Measurements from ENCODE around the gene IRAK3. TPM values are rescaled to one million over a fixed set of nuclear protein-coding genes. Genes with fewer than 3 reads are reported as not detected.

The IRAK3 gene
- polyA plus RNA-seq, 1 donor from 2014 or later, result 0.31 TPM

GRCh38 chr12:66187036-66187435, 2.0 kb upstream of the IRAK3 start:
- no peak overlapping the region for H3K9ac ChIP-seq (ENCODE audit: low read length)
- H2AFZ ChIP-seq (ENCODE audit: low read depth, low read length), result no peak overlapping the region
- no peaks in the 10 kb centered on the region for H4K20me1 ChIP-seq (ENCODE audit: insufficient read depth)
- H3K4me3 ChIP-seq (ENCODE audit: low read length), result no peak overlapping the region
- H3K9me3 ChIP-seq (ENCODE audit: low read length), result peaks cover 5% of the 10 kb centered on the region
- no peak overlapping the region for H3K4me2 ChIP-seq (ENCODE audit: low read length)
- peaks cover 37% of the 10 kb centered on the region for H3K27me3 ChIP-seq (ENCODE audit: insufficient read depth, low read depth, low read length)
- H3K36me3 ChIP-seq (ENCODE audit: insufficient read depth, low read length), result no peaks in the 10 kb centered on the region
- H3K9me2 ChIP-seq (ENCODE audit: insufficient read depth, low read length), result no peaks in the 10 kb centered on the region
- H3K27ac ChIP-seq (ENCODE audit: low read length), result no peak overlapping the region
- H3K79me2 ChIP-seq (replicated peaks; ENCODE audit: insufficient read depth, low read length), result no peaks in the 10 kb centered on the region
- H3F3A ChIP-seq (ENCODE audit: insufficient read depth, low read length, poor library complexity, severe bottlenecking), result no peaks in the 10 kb centered on the region
- no peak for TF ChIP-seq EP300 (conservative IDR thresholded peaks at IDR 0.05; ENCODE audit: poor library complexity, severe bottlenecking)
- TF ChIP-seq TAF1 (IDR thresholded peaks at IDR 0.05; ENCODE audit: low read depth), result no peak
- TF ChIP-seq SMC3 (conservative IDR thresholded peaks at IDR 0.05; ENCODE audit: poor library complexity), result no peak
- no peak for TF ChIP-seq MXI1 (conservative IDR thresholded peaks at IDR 0.05; ENCODE audit: poor library complexity, severe bottlenecking)
- TF ChIP-seq POLR2AphosphoS5 (IDR thresholded peaks at IDR 0.05), result no peak
- TF ChIP-seq, protein P1, sequence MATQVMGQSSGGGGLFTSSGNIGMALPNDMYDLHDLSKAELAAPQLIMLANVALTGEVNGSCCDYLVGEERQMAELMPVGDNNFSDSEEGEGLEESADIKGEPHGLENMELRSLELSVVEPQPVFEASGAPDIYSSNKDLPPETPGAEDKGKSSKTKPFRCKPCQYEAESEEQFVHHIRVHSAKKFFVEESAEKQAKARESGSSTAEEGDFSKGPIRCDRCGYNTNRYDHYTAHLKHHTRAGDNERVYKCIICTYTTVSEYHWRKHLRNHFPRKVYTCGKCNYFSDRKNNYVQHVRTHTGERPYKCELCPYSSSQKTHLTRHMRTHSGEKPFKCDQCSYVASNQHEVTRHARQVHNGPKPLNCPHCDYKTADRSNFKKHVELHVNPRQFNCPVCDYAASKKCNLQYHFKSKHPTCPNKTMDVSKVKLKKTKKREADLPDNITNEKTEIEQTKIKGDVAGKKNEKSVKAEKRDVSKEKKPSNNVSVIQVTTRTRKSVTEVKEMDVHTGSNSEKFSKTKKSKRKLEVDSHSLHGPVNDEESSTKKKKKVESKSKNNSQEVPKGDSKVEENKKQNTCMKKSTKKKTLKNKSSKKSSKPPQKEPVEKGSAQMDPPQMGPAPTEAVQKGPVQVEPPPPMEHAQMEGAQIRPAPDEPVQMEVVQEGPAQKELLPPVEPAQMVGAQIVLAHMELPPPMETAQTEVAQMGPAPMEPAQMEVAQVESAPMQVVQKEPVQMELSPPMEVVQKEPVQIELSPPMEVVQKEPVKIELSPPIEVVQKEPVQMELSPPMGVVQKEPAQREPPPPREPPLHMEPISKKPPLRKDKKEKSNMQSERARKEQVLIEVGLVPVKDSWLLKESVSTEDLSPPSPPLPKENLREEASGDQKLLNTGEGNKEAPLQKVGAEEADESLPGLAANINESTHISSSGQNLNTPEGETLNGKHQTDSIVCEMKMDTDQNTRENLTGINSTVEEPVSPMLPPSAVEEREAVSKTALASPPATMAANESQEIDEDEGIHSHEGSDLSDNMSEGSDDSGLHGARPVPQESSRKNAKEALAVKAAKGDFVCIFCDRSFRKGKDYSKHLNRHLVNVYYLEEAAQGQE (IDR thresholded peaks at IDR 0.05; ENCODE audit: borderline replicate concordance), result no peak

- TF ChIP-seq EZH2 (IDR thresholded peaks at IDR 0.05; ENCODE audit: borderline replicate concordance, insufficient read depth, low read length, poor library complexity, severe bottlenecking), result no peak
- TF ChIP-seq TAF1 (IDR thresholded peaks at IDR 0.05; ENCODE audit: low read depth), result no peak
- TF ChIP-seq MXI1 (conservative IDR thresholded peaks at IDR 0.05; ENCODE audit: poor library complexity, severe bottlenecking), result no peak
- TF ChIP-seq EP300 (conservative IDR thresholded peaks at IDR 0.05; ENCODE audit: poor library complexity, severe bottlenecking), result no peak
- no peak for TF ChIP-seq SMC3 (conservative IDR thresholded peaks at IDR 0.05; ENCODE audit: poor library complexity)
- TF ChIP-seq, protein P1 (IDR thresholded peaks at IDR 0.05; ENCODE audit: borderline replicate concordance), result no peak
- TF ChIP-seq RAD21 (conservative IDR thresholded peaks at IDR 0.05), result no peak
- TF ChIP-seq, protein P2, sequence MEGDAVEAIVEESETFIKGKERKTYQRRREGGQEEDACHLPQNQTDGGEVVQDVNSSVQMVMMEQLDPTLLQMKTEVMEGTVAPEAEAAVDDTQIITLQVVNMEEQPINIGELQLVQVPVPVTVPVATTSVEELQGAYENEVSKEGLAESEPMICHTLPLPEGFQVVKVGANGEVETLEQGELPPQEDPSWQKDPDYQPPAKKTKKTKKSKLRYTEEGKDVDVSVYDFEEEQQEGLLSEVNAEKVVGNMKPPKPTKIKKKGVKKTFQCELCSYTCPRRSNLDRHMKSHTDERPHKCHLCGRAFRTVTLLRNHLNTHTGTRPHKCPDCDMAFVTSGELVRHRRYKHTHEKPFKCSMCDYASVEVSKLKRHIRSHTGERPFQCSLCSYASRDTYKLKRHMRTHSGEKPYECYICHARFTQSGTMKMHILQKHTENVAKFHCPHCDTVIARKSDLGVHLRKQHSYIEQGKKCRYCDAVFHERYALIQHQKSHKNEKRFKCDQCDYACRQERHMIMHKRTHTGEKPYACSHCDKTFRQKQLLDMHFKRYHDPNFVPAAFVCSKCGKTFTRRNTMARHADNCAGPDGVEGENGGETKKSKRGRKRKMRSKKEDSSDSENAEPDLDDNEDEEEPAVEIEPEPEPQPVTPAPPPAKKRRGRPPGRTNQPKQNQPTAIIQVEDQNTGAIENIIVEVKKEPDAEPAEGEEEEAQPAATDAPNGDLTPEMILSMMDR (IDR thresholded peaks at IDR 0.05; ENCODE audit: poor library complexity, severe bottlenecking), result no peak
- no peak for TF ChIP-seq POLR2AphosphoS5 (IDR thresholded peaks at IDR 0.05)
- Histone ChIP-seq H3K79me2 (replicated peaks; ENCODE audit: insufficient read depth, low read length) (no peaks in the 10 kb centered on the region), H3K9me3 (ENCODE audit: low read length) (peaks cover 5% of the 10 kb centered on the region), H3K4me2 (ENCODE audit: low read length) (no peak overlapping the region), H3K27ac (ENCODE audit: low read length) (no peak overlapping the region), H2AFZ (ENCODE audit: low read depth, low read length) (no peak overlapping the region), H3K4me3 (ENCODE audit: low read length) (no peak overlapping the region), H3K9me2 (ENCODE audit: insufficient read depth, low read length) (no peaks in the 10 kb centered on the region), H3K27me3 (ENCODE audit: insufficient read depth, low read depth, low read length) (peaks cover 37% of the 10 kb centered on the region), H4K20me1 (ENCODE audit: insufficient read depth) (no peaks in the 10 kb centered on the region), H3F3A (ENCODE audit: insufficient read depth, low read length, poor library complexity, severe bottlenecking) (no peaks in the 10 kb centered on the region), H3K36me3 (ENCODE audit: insufficient read depth, low read length) (no peaks in the 10 kb centered on the region), H3K9ac (ENCODE audit: low read length) (no peak overlapping the region)
These were observed 1.2 kb upstream of the IRAK3 start for GRCh38 chr12:66187821-66188220.
